ENCODE data around the gene UBE3D. TPM values are rescaled to one million over a fixed set of nuclear protein-coding genes. Genes with fewer than 3 reads are reported as not detected.

The UBE3D gene
- total RNA-seq, 1 experiment from 2014 or later = 14.0 TPM

DNA sequence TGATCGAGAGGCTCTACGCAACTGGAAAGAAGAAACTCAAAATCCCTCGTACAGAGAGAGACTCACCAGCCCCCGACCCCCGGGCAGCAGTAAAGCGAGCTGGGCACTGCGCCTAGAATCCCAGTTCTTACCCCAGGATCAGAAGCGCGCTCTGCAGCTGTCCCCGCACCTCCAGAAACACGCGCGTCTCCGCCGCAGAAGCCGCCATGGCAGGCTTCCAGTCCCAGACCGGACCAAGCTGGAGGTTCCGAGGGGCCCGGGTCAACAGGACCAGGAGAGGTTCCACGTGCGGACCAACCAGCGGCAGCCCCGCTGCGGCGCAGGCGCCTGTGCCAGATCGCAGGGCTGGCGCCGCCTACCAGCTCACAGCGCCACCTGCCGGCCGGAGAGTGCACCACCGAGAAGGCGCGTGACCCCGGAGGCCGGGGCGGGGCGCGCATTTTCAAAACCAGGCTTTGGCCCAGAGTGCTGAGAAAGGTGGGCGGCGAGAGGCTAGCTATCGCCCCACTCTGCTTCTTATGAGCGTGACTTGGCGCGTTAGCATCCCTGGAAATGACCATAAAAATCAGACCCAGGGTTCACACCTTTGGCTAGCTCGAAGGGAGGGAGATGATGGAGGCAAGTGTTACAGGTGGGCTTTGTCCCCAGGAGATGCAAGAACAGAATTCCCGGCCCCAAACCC, at the start of gene UBE3D (continued):
- TF ChIP-seq FOXP4 (CRISPR knock-in tag; IDR thresholded peaks at IDR 0.05) (peak; percentile 67; the same call in 1 of the 2 replicates), MYBL2 (CRISPR knock-in tag; IDR thresholded peaks at IDR 0.05) (peak; percentile 74; the same call in 1 of the 2 replicates), HMGA2 (CRISPR knock-in tag; IDR thresholded peaks at IDR 0.05) (no peak), TP53 (CRISPR knock-in tag; IDR thresholded peaks at IDR 0.05) (peak; percentile 84; the same call in 1 of the 2 replicates), NR3C1 (CRISPR knock-in tag; conservative IDR thresholded peaks at IDR 0.05; ENCODE audit: low read depth) (no peak), USF2 (CRISPR knock-in tag; IDR thresholded peaks at IDR 0.05) (peak; percentile 88), ZBTB21 (CRISPR knock-in tag; IDR thresholded peaks at IDR 0.05; ENCODE audit: borderline replicate concordance) (peak; percentile 84; the same call in 1 of the 2 replicates), PRRX2 (CRISPR knock-in tag; IDR thresholded peaks at IDR 0.05) (peak; percentile 34; the same call in 1 of the 2 replicates), KAT7 (CRISPR knock-in tag; IDR thresholded peaks at IDR 0.05; ENCODE audit: borderline replicate concordance) (peak; percentile 52; the same call in 1 of the 2 replicates), FOXK1 (CRISPR knock-in tag; IDR thresholded peaks at IDR 0.05) (peak; percentile 76; the same call in 1 of the 2 replicates)
- TF ChIP-seq, protein P1, sequence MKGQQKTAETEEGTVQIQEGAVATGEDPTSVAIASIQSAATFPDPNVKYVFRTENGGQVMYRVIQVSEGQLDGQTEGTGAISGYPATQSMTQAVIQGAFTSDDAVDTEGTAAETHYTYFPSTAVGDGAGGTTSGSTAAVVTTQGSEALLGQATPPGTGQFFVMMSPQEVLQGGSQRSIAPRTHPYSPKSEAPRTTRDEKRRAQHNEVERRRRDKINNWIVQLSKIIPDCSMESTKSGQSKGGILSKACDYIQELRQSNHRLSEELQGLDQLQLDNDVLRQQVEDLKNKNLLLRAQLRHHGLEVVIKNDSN (CRISPR knock-in tag; IDR thresholded peaks at IDR 0.05) = peak; percentile 82

GRCh38 chr6:83114164-83114563, 48.5 kb upstream of the UBE3D start:
- H3K4me1 Mint-ChIP-seq = peaks cover 8% of the 10 kb centered on the region
- no peaks in the 10 kb centered on the region for H3K27me3 Mint-ChIP-seq (ENCODE audit: low read depth)
- H3K4me3 Mint-ChIP-seq = no peak overlapping the region
- no peak for ATAC-seq
- no peak for DNase-seq (ENCODE audit: low spot score)
- TF ChIP-seq ELF4 (CRISPR knock-in tag; IDR thresholded peaks at IDR 0.05; ENCODE audit: low read depth) = no peak
- POLR2A ChIA-PET = no interaction called here
- CTCF ChIA-PET = no interaction called here
- peaks cover 4% of the 10 kb centered on the region; the same call in 1 of the 2 replicates for H3K36me3 Mint-ChIP-seq
- H3K27ac Mint-ChIP-seq = no peak overlapping the region
- H3K9me3 Mint-ChIP-seq = no peaks in the 10 kb centered on the region

DNA sequence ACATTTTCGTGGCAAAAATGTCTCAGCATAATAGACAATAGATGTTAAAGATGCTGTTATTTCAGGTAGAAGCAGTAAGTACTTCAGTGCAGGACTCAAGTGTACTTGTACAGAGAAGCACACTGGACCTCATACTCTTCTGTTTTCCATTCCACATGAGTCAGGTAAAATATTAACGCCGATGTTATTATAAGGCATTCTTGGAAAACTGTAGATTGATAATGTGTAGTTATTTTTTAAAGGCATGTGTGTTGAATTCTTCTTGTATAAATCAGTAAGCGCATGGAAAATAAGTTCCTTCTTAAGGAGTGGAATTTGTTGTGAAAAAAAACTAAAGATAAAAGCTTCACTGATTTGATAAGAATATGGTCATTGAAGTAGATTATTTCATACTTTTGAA, 47.6 kb upstream of the UBE3D start:
- no peak for DNase-seq (ENCODE audit: low spot score)
- Mint-ChIP-seq H3K4me3 (no peak overlapping the region), H3K4me1 (peaks cover 8% of the 10 kb centered on the region), H3K27ac (no peak overlapping the region), H3K9me3 (no peaks in the 10 kb centered on the region), H3K36me3 (peaks cover 4% of the 10 kb centered on the region; the same call in 1 of the 2 replicates), H3K27me3 (ENCODE audit: low read depth) (no peaks in the 10 kb centered on the region)
- CTCF ChIA-PET = interaction anchor here (1.5 kb wide), 1 partner anchor 47 kb away, joined by 3 read pairs; no protein-coding TSS in a partner anchor
- TF ChIP-seq, protein P2, sequence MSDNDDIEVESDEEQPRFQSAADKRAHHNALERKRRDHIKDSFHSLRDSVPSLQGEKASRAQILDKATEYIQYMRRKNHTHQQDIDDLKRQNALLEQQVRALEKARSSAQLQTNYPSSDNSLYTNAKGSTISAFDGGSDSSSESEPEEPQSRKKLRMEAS (CRISPR knock-in tag; IDR thresholded peaks at IDR 0.05) = no peak
- TF ChIP-seq NR1H2 (CRISPR knock-in tag; IDR thresholded peaks at IDR 0.05) = no peak
- TF ChIP-seq FOXJ3 (CRISPR knock-in tag; IDR thresholded peaks at IDR 0.05; ENCODE audit: borderline replicate concordance) = no peak
- TF ChIP-seq ZNF121 (CRISPR knock-in tag; IDR thresholded peaks at IDR 0.05) = no peak
- TF ChIP-seq, protein P3, sequence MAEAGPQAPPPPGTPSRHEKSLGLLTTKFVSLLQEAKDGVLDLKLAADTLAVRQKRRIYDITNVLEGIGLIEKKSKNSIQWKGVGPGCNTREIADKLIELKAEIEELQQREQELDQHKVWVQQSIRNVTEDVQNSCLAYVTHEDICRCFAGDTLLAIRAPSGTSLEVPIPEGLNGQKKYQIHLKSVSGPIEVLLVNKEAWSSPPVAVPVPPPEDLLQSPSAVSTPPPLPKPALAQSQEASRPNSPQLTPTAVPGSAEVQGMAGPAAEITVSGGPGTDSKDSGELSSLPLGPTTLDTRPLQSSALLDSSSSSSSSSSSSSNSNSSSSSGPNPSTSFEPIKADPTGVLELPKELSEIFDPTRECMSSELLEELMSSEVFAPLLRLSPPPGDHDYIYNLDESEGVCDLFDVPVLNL (CRISPR knock-in tag; IDR thresholded peaks at IDR 0.05; ENCODE audit: borderline replicate concordance, low read depth) = no peak
- no peak for TF ChIP-seq EMX1 (CRISPR knock-in tag; IDR thresholded peaks at IDR 0.05)
- no peak for TF ChIP-seq AR (CRISPR knock-in tag; IDR thresholded peaks at IDR 0.05)
- TF ChIP-seq ZNF232 (CRISPR knock-in tag; IDR thresholded peaks at IDR 0.05) = no peak
- no peak for TF ChIP-seq NR3C1 (CRISPR knock-in tag; conservative IDR thresholded peaks at IDR 0.05; ENCODE audit: low read depth)
- TF ChIP-seq PRRX2 (CRISPR knock-in tag; IDR thresholded peaks at IDR 0.05) = no peak
- TF ChIP-seq ZNF281 (CRISPR knock-in tag; IDR thresholded peaks at IDR 0.05) = no peak
- POLR2A ChIA-PET = no interaction called here
- no peak for ATAC-seq
